Esophagus muscularis mucosa (tissue), 4 donors: Measurements from ENCODE around the gene GJA4. TPM values are rescaled to one million over a fixed set of nuclear protein-coding genes. Genes with fewer than 3 reads are reported as not detected.
A peak's percentile ranks its signal among the peaks of the same experiment; 100 is the strongest.

Experiments used
- DNase-seq: peaks from one replicate; pipeline ENCODE4 v3.0.0-alpha.2; 2017; ENCODE audit errors: extremely low spot score
- H3K27ac ChIP-seq, 4 donors: fragments of 200-600 bp; sonication (generic); replicated peaks in 1 of 4; 1 replicate in 3 of 4; 2 replicates in 1 of 4; pipeline ENCODE4 v1.5.1; 2016 to 2019; ENCODE audit warnings: mild to moderate bottlenecking in 1 of 4
- H3K27me3 ChIP-seq, 4 donors: fragments of 200-600 bp; sonication (generic); one replicate each; pipeline versions ENCODE4 v1.5.1 to v1.6.0; 2016 to 2019
- H3K36me3 ChIP-seq, 4 donors: fragments of 200-600 bp; sonication (generic); one replicate each; pipeline ENCODE4 v1.5.1; 2016 to 2019
- H3K4me1 ChIP-seq, 4 donors: fragments of 200-600 bp; sonication (generic); one replicate each; pipeline ENCODE4 v1.5.1; 2016 to 2019
- H3K4me3 ChIP-seq, 4 donors: fragments of 200-600 bp; sonication (generic); 1 replicate in 2 of 4; 2 replicates in 2 of 4; pipeline ENCODE4 v1.5.1; 2016 to 2019; ENCODE audit warnings: mild to moderate bottlenecking in 4 of 4, moderate library complexity in 1 of 4
- H3K9me3 ChIP-seq, 4 donors: fragments of 200-600 bp; sonication (generic); 1 replicate in 3 of 4; 2 replicates in 1 of 4; pipeline ENCODE4 v1.5.1; 2016 to 2019
- CTCF ChIP-seq, 3 experiments: fragments of 200-600 bp in 2 of 3; fragments of 450-650 bp in 1 of 3; sonication (generic) in 2 of 3; IDR thresholded peaks; one replicate each; pipeline ENCODE4 v1.5.1; 2017 to 2019; ENCODE audit warnings: antibody characterized with exemption in 3 of 3, mild to moderate bottlenecking in 2 of 3, moderate library complexity in 1 of 3
- EP300 ChIP-seq: sonication (generic); formaldehyde crosslinking; IDR thresholded peaks from one replicate; pipeline ENCODE4 v1.6.1; 2017; ENCODE audit warnings: antibody characterized with exemption
- POLR2A ChIP-seq: fragments of 450-650 bp; IDR thresholded peaks from one replicate; pipeline ENCODE4 v1.6.1; 2017; ENCODE audit warnings: antibody characterized with exemption, moderate library complexity, mild to moderate bottlenecking, low read depth
- POLR2AphosphoS5 ChIP-seq, 2 donors: sonication (generic); formaldehyde crosslinking; IDR thresholded peaks; one replicate each; pipeline ENCODE4 v1.6.1; 2017; ENCODE audit warnings: antibody characterized with exemption in 2 of 2
- WGBS: methylation state at CpG from one replicate; pipeline ENCODE4 v1.1.5; 2018; 5-methylcytosine and 5-hydroxymethylcytosine counted together
- intact Hi-C: fragments of 100-400 bp; cut with DNase I; formaldehyde crosslinking; loops from one replicate; pipeline ENCODE4 v1.15.1; 2023
- total RNA-seq, 4 donors: library from RNA; depleted of rRNA; stranded (reverse); fragments of >200 nt; gene quantifications; one replicate each; pipeline versions ENCODE4 v1.1.0 to v1.2.1, GENCODE V29; 2016

GJA4 gene
- total RNA-seq, result 10 to 100 TPM in 3 of 4 donors, 1 to 10 TPM in 1; 5.8 to 41.0 (median 28.0) TPM

GRCh38 chr1:34792868-34793727, at the start of gene GJA4:
GJA4 (plus strand) TSS chr1:34792999; CDS start chr1:34794214, 1,215 bp downstream.
- intact Hi-C loops, result no loop called here
- no peak for DNase-seq

GRCh38 chr1:34743775-34744174, 49.0 kb upstream of the GJA4 start:
- Histone ChIP-seq H3K4me1 (peaks cover 0 to 3% (median 0%) of the 10 kb centered on the region in 4 donors), H3K27ac (no peak overlapping the region), H3K9me3 (no peaks in the 10 kb centered on the region), H3K4me3 (no peak overlapping the region), H3K27me3 (peaks cover 0 to 55% (median 0%) of the 10 kb centered on the region in 4 donors), H3K36me3 (no peaks in the 10 kb centered on the region)
- 88% methylated on average over 5 of the region's 6 CpGs for WGBS
- intact Hi-C loops, result loop anchor here (2.0 kb wide), 1 partner anchor 1111 kb away; no protein-coding TSS in a partner anchor
- no peak for TF ChIP-seq POLR2A
- no peak for TF ChIP-seq POLR2AphosphoS5 (IDR thresholded peaks at IDR 0.05)
- no peak for TF ChIP-seq EP300
- TF ChIP-seq CTCF (IDR thresholded peaks at IDR 0.05), result no peak
- DNase-seq, result no peak

More at GRCh38 chr1:34792868-34793727, at the start of gene GJA4:
- Histone ChIP-seq H3K4me3 (peak within 1 kb of the TSS; percentile 44 to 57 (median 47)), H3K9me3 (peaks cover 0 to 6% (median 0%) of the 10 kb centered on the region in 4 donors), H3K27ac (peak within 1 kb of the TSS; percentile 47 to 61 (median 52)), H3K27me3 (peaks cover 0 to 47% (median 4%) of the 10 kb centered on the region in 4 donors), H3K36me3 (peaks cover 0 to 40% (median 26%) of the 10 kb centered on the region in 4 donors), H3K4me1 (peaks cover 4 to 13% (median 10%) of the 10 kb centered on the region in 4 donors)
- TF ChIP-seq POLR2AphosphoS5 (IDR thresholded peaks at IDR 0.05) (peak in 1 of 2 donors; percentile 63), CTCF (IDR thresholded peaks at IDR 0.05) (no peak)
- 18% methylated on average over 23 of the region's 45 CpGs for WGBS

GRCh38 chr1:34744851-34745250, 47.9 kb upstream of the GJA4 start:
- WGBS, result 76% methylated on average over 3 of the region's 3 CpGs
- Histone ChIP-seq H3K4me3 (no peak overlapping the region), H3K36me3 (no peaks in the 10 kb centered on the region), H3K9me3 (no peaks in the 10 kb centered on the region), H3K4me1 (peaks cover 0 to 3% (median 0%) of the 10 kb centered on the region in 4 donors), H3K27me3 (peaks cover 0 to 44% (median 0%) of the 10 kb centered on the region in 4 donors), H3K27ac (no peak overlapping the region)
- intact Hi-C loops, result no loop called here
- TF ChIP-seq POLR2AphosphoS5 (IDR thresholded peaks at IDR 0.05) (no peak), EP300 (no peak), POLR2A (no peak)
- no peak for DNase-seq

GRCh38 chr1:34745666-34746065, 47.1 kb upstream of the GJA4 start:
- Histone ChIP-seq H3K4me1 (peaks cover 0 to 3% (median 0%) of the 10 kb centered on the region in 4 donors), H3K27me3 (peaks cover 0 to 41% (median 0%) of the 10 kb centered on the region in 4 donors), H3K36me3 (no peaks in the 10 kb centered on the region), H3K27ac (no peak overlapping the region), H3K4me3 (no peak overlapping the region), H3K9me3 (no peaks in the 10 kb centered on the region)
- whole genome bisulfite sequencing, result 73% methylated on average over 4 of the region's 5 CpGs
- intact Hi-C loops, result no loop called here
- TF ChIP-seq POLR2AphosphoS5 (IDR thresholded peaks at IDR 0.05) (no peak), CTCF (IDR thresholded peaks at IDR 0.05) (no peak), EP300 (no peak), POLR2A (no peak)
- DNase-seq, result no peak

GRCh38 chr1:34746101-34746500, 46.7 kb upstream of the GJA4 start:
- Histone ChIP-seq H3K27me3 (peaks cover 0 to 45% (median 0%) of the 10 kb centered on the region in 4 donors), H3K27ac (no peak overlapping the region), H3K4me3 (no peak overlapping the region), H3K9me3 (no peaks in the 10 kb centered on the region), H3K4me1 (peaks cover 0 to 3% (median 0%) of the 10 kb centered on the region in 4 donors), H3K36me3 (no peaks in the 10 kb centered on the region)
- intact Hi-C loops, result no loop called here
- TF ChIP-seq EP300 (no peak), POLR2AphosphoS5 (IDR thresholded peaks at IDR 0.05) (no peak), POLR2A (no peak), CTCF (IDR thresholded peaks at IDR 0.05) (no peak)
- DNase-seq, result no peak
- 96% methylated on average over 4 of the region's 4 CpGs for WGBS
